Measurements from ENCODE around the gene TMEM140.

The TMEM140 gene

DNA sequence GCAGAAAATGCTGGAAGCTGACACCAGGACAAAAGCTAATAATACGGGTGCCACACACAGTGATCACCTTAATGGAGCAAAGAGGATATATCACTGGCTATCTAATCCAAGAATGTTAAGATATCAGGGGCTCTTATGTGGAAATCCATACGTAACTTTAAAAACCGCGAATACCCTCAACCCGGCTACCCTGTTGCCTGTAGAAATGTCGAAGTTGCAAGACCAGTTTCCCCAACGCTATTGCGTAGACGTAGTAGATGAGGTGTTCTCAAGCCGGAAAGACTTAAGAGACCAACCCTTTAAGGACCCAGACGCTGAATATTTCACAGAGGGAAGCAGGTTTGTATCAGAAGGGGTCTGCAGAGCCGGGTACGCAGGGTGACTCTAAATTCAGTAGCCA, 30.5 kb downstream of the TMEM140 start:
- no peak overlapping the region for H3K4me3 Mint-ChIP-seq
- H3K27ac Mint-ChIP-seq = no peak overlapping the region
- peaks cover 12% of the 10 kb centered on the region for H3K9me3 Mint-ChIP-seq
- no peaks in the 10 kb centered on the region for H3K27me3 Mint-ChIP-seq
- H3K4me1 Mint-ChIP-seq = peaks cover 1% of the 10 kb centered on the region
- peaks cover 80% of the 10 kb centered on the region for H3K36me3 Mint-ChIP-seq
- no peak for ATAC-seq

DNA sequence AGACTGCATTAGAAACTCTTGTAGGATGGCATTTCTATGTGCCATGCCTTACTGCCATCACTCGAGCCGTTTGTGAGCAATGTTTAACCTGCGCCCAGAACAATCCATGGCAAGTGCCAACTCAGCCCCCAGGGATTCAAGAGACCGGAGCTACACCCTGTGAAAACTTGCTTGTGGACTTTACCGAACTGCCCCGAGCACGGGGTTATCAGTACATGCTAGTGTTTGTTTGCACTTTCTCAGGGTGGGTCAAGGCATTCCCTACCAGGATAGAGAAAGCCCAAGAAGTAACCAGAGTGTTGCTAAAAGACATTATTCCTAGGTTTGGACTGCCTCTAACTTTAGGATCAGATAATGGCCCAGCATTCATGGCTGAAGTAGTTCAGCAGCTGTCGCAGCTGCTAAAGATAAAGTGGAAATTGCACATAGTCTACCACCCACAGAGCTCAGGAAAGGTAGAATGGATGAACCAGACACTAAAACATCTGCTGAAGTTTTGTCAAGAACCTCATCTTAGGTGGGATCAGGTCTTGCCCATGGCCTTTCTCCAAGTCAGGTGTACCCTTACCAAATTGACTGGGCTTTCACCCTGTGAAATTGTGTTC, 31.6 kb downstream of the TMEM140 start:
- peaks cover 85% of the 10 kb centered on the region for H3K36me3 Mint-ChIP-seq
- no peak for ATAC-seq
- peaks cover 6% of the 10 kb centered on the region for H3K4me1 Mint-ChIP-seq
- peaks cover 18% of the 10 kb centered on the region for H3K9me3 Mint-ChIP-seq
- no peak overlapping the region for H3K4me3 Mint-ChIP-seq
- no peak overlapping the region for H3K27ac Mint-ChIP-seq
- H3K27me3 Mint-ChIP-seq = no peaks in the 10 kb centered on the region

DNA sequence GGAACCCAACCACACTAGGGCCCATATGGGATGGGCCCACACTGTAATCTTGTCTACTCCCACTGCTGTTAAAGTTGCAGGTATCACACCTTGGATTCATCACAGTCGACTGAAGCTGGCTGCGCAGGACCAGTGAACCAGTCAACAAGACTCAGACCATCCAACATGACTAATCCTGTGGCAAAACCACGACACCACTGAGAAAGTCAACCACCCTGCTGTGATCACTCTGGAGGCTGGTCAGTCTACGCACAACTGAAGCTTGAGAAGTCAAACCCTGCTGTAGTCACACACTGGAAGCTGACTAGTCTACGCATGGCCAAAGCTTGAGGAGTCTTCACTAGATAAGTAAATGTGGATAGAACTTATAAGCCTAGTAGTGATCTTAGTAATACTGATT, 32.2 kb downstream of the TMEM140 start:
- ATAC-seq = peak; percentile 74
- peaks cover 18% of the 10 kb centered on the region for H3K9me3 Mint-ChIP-seq
- H3K27me3 Mint-ChIP-seq = no peaks in the 10 kb centered on the region
- H3K4me1 Mint-ChIP-seq = peaks cover 7% of the 10 kb centered on the region
- H3K27ac Mint-ChIP-seq = no peak overlapping the region
- no peak overlapping the region for H3K4me3 Mint-ChIP-seq
- H3K36me3 Mint-ChIP-seq = peaks cover 86% of the 10 kb centered on the region

DNA sequence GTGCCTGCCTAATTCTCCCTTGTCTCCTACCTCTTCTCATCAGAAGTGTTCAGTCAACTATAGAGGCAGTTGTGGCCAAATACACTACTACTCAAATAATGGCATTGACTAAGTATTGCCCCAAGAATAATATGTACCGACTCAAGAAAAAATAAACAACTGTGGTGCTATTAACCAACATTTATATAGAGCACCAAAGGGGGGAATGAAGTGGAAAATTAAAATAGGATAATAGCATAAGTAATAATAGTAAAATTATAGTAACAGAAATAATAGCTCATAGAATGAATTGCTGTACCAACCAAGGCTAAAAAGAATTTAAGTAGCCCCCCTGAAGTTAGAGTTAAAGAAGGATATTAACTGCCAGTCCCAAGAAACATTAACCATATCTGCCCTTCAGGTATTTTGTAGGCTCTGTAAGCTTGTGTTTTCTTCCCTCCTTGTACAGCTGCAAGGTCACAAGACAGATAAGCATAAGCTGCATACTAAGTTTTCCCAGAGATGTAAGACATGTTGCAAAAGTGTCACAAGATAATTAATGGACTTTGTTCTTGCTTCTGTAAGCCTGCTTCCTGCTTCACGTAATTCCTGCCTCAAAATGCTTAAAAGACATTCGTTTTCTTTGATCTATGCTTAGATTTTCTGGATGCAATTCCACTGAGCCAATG, 33.5 kb downstream of the TMEM140 start:
- Mint-ChIP-seq H3K36me3 (peaks cover 89% of the 10 kb centered on the region), H3K9me3 (peaks cover 18% of the 10 kb centered on the region), H3K27ac (no peak overlapping the region), H3K4me3 (no peak overlapping the region), H3K4me1 (peaks cover 19% of the 10 kb centered on the region), H3K27me3 (no peaks in the 10 kb centered on the region)
- no peak for ATAC-seq

DNA sequence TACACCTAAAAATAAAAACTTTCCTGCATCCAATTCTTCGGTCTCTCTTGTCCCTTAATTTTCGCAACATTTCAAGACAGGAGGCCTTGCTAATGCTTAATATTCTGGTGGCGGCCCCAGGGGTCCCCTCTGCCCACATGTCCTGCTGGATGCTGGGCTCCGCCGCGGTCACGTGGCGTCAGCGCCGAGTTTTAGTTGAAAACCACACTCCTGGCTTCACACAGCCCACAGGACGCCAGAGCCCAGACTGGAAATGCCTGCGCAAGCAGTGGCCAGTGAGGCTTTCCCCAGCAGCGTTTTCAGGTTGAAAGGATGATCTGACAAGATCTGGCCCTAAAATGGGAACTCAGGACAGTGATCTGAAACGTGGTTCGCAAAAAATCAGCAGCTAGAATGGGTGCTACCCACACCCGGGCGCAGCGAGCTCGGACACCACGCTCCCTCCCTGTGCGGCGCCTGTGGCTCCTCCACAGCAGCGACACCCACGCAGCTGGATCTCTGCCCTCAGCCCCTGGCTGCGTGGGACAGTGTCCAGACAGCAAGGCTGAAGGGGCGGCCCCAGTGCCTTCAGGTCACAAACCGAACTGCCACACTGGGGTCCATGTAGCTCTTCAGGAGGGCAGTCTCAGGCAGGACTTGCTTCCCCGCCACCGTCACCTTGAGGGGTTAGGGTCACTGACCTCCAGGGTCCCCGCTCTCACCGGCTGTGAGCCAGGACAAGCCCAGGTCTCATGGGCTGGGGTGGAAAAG, 34.2 kb downstream of the TMEM140 start:
- Mint-ChIP-seq H3K27me3 (no peaks in the 10 kb centered on the region), H3K4me3 (no peak overlapping the region), H3K4me1 (peaks cover 26% of the 10 kb centered on the region), H3K27ac (no peak overlapping the region), H3K36me3 (peaks cover 89% of the 10 kb centered on the region), H3K9me3 (peaks cover 18% of the 10 kb centered on the region)
- ATAC-seq = no peak

DNA sequence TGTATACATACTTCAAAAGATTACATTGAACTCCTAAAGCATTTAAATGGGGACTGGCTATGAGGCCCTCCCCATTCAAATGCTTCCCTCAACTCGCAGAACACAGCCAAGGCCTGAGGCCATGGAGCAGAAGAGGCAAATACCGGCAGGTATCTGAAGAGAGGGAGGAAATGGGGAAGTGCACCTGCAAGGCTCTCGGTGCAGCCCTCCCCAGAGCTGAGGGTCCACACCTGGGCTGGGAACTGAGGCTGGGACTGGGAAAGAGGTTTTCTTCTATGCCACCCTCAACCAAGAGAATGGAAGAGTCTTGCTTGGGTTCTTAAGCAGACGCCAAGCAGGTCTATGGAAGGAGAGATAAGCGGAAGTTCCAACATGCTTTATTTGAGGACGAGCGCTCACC, 35.6 kb downstream of the TMEM140 start:
- peak overlapping the region; percentile 19 for H3K27ac Mint-ChIP-seq
- H3K4me1 Mint-ChIP-seq = peaks cover 38% of the 10 kb centered on the region
- H3K27me3 Mint-ChIP-seq = no peaks in the 10 kb centered on the region
- H3K9me3 Mint-ChIP-seq = peaks cover 18% of the 10 kb centered on the region
- ATAC-seq = no peak
- H3K36me3 Mint-ChIP-seq = peaks cover 97% of the 10 kb centered on the region
- no peak overlapping the region for H3K4me3 Mint-ChIP-seq

DNA sequence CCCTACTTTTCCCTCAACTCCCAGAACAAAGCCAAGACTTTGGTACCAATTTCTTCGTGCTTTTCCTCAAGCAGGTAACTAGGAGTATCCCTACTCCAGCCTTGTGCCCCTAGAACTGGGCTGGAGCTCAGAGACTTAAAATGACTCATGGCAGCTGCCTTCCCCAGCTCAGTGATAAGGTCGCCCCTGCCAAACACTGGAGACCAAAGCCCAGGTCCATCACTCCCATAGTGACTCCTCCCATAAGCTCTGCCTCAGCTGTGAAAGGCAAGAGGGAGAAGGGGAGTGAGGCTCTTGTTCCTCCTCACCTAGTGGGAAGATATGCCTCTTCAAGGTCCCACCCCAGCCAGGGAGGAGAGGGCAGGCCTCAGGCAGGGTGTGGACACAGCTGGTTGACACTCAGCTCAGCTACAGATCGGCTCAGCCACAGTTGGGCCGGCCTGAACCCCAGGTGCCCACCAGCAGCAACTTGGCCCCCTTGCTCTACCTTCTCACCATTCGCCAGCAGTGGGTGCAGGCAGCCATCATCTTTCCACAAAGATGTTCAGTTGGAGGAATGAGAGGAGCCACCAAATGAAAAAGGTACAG, 36.5 kb downstream of the TMEM140 start:
- H3K36me3 Mint-ChIP-seq = peaks cover 97% of the 10 kb centered on the region
- H3K9me3 Mint-ChIP-seq = peaks cover 14% of the 10 kb centered on the region
- ATAC-seq = no peak

DNA sequence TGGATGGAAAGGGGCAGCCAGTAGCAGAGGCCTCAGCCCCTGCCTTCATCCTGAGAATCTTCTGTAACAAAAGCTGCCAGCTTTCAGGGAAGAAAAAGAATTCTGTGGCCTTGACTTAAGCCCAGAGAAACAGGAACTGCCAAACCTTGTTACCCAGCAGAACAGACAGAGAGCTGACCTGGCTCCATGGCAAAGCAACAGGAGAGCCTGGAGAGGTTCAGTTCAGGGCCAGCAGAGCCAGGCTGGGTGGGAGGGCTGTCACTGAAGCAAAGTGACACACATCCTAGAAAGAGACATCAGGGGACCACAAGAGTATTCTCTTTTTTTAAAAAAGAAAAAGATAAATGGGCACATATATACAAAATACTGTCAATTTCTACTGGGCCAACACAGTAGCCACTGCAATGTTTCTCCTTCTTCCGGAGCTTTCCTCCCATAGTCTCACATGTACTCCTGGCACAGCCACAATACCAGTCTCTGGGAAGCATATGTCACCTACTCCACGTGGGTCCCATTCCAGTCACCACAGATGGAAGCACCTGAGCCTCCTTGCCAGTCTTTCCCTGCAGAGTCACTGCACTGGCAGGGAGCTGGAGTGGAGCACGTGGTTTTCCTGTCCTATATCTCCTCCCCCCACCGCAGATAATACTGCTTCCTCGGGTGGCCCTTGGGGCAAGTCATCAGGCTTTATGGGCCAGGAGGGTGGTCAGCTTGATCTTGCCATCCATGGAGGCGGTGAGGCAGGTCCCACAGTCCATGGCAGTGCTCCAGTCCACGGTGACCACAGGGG, 37.8 kb downstream of the TMEM140 start:
- Mint-ChIP-seq H3K4me1 (peaks cover 60% of the 10 kb centered on the region), H3K36me3 (peaks cover 97% of the 10 kb centered on the region), H3K4me3 (no peak overlapping the region), H3K9me3 (peaks cover 14% of the 10 kb centered on the region), H3K27ac (peak overlapping the region; percentile 95), H3K27me3 (no peaks in the 10 kb centered on the region)
- ATAC-seq = no peak

More for the DNA sequence above, 36.5 kb downstream of the TMEM140 start:
- Mint-ChIP-seq H3K4me1 (peaks cover 47% of the 10 kb centered on the region), H3K4me3 (no peak overlapping the region), H3K27me3 (no peaks in the 10 kb centered on the region), H3K27ac (no peak overlapping the region)

DNA sequence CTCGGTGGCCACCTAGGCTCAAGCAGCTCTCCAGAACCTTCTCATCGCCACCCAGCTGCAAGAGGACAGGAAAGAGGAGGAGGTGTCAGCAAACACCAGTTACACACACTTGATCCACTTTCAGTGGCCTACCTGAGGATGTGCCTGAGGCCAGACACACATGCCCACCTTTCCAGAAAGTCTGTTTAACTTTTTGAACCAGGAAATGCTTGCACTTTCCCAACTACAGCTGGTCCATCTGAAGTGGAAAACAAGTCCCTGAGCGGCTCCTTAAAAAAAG, 38.3 kb downstream of the TMEM140 start:
- Mint-ChIP-seq H3K9me3 (peaks cover 14% of the 10 kb centered on the region), H3K27me3 (no peaks in the 10 kb centered on the region), H3K4me1 (peaks cover 66% of the 10 kb centered on the region), H3K27ac (peak overlapping the region; percentile 95), H3K4me3 (peak overlapping the region; percentile 79), H3K36me3 (peaks cover 97% of the 10 kb centered on the region)
- ATAC-seq = no peak

DNA sequence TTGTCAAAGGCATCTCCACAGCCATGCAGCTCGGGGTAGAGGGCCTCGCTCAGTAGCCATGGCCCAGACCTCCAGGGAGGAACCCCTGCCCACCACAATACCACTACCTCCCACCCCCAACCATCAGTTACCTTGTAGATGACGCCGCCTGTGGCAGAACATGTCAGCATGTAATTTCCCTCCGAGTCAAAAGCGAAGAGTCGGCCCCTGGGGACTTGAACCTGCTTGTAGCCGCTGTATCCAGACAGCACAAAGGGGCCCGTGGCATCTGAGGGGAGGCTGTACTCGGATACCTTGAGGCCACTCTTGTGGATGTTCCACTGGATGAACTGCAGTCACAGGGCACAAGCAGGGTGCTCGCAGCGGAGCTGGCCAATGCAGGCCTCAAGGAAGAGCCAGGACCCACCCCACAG, 39.0 kb downstream of the TMEM140 start:
- peak overlapping the region; percentile 79 for H3K4me3 Mint-ChIP-seq
- H3K4me1 Mint-ChIP-seq = peaks cover 66% of the 10 kb centered on the region
- peaks cover 10% of the 10 kb centered on the region for H3K9me3 Mint-ChIP-seq
- peaks cover 97% of the 10 kb centered on the region for H3K36me3 Mint-ChIP-seq
- ATAC-seq = peak; percentile 90
- no peaks in the 10 kb centered on the region for H3K27me3 Mint-ChIP-seq
- H3K27ac Mint-ChIP-seq = peak overlapping the region; percentile 95

DNA sequence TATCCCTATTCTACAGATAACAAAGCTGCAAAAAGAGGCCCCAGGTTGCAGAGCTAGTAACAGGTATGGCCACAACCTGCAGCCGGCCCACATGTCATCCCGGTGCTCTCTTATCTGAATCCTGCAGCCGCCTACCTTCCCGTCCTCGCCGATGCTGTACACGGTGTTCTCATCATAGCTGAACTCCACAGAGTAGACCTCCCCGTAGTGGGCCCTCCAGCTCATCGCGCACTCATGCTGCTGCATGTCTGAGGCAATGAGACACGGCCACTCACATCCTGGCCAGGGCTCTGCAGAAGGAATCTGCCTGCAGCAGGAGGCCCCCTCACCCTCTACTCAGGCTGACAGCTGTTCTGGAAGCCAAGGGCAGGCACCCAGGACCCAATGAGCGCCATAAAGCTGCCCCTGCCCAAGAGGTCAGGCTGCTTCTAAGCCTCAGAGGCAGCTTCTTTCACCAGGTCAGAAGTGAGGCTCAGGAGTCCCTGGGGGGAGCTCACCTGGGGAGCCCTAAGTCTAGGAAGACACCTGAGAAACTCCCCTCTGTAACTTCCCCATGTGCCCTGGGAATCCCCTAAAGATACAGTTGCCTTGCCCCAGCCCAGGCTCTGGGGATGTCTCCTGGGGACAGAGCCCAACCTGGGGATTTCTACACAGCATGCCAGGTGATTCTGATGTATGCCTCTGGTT, 40.6 kb downstream of the TMEM140 start:
- peaks cover 72% of the 10 kb centered on the region for H3K4me1 Mint-ChIP-seq
- peak; percentile 77 for ATAC-seq
- H3K27me3 Mint-ChIP-seq = no peaks in the 10 kb centered on the region
- H3K9me3 Mint-ChIP-seq = peaks cover 4% of the 10 kb centered on the region
- peak overlapping the region; percentile 95 for H3K27ac Mint-ChIP-seq
- peaks cover 97% of the 10 kb centered on the region for H3K36me3 Mint-ChIP-seq
- peak overlapping the region; percentile 79 for H3K4me3 Mint-ChIP-seq

DNA sequence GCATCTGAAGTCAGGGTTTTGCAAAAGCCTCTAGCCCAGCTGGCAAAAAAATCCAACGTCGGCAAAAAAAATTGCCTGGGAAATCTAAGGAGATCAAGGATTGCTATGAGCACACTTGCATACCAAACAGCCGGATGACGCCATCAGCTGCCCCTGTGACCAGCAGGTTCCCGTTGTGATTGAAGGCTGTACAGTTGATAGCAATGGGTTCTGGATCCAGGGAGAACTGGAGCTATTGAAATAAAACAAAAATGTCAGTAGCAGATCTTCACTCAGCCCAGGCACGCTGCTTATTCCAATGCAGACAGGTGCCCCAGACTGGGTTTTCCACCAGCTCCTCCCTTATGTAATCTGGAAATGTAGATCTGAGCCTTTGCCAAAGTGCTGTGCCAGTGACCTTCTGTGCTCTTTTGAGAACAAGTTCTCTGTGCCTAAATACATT, 41.4 kb downstream of the TMEM140 start:
- peaks cover 76% of the 10 kb centered on the region for H3K4me1 Mint-ChIP-seq
- no peak for ATAC-seq
- H3K9me3 Mint-ChIP-seq = no peaks in the 10 kb centered on the region
- peak overlapping the region; percentile 95 for H3K27ac Mint-ChIP-seq
- H3K4me3 Mint-ChIP-seq = no peak overlapping the region
- no peaks in the 10 kb centered on the region for H3K27me3 Mint-ChIP-seq
- peaks cover 97% of the 10 kb centered on the region for H3K36me3 Mint-ChIP-seq

DNA sequence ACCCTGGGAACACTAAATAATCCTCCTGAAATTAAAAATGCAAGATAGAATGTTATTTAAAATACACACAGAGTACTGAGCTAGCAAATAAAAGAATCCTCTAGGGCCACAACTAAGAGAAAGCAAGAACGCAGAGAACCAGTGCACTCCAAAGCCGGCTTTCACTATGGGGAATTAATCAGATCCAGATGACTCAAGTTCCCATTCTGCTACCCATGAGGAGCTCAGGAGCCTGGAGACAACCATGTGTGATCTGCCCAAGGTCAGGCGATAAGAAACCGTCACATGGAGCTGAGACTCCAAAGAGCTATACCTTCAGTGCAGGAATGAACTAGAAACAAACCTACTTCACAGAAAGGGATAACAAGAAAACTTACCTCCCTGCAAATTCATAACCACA, 42.1 kb downstream of the TMEM140 start:
- H3K9me3 Mint-ChIP-seq = no peaks in the 10 kb centered on the region
- H3K27me3 Mint-ChIP-seq = no peaks in the 10 kb centered on the region
- H3K4me3 Mint-ChIP-seq = no peak overlapping the region
- H3K4me1 Mint-ChIP-seq = peaks cover 80% of the 10 kb centered on the region
- H3K27ac Mint-ChIP-seq = peak overlapping the region; percentile 95
- H3K36me3 Mint-ChIP-seq = peaks cover 97% of the 10 kb centered on the region
- no peak for ATAC-seq

DNA sequence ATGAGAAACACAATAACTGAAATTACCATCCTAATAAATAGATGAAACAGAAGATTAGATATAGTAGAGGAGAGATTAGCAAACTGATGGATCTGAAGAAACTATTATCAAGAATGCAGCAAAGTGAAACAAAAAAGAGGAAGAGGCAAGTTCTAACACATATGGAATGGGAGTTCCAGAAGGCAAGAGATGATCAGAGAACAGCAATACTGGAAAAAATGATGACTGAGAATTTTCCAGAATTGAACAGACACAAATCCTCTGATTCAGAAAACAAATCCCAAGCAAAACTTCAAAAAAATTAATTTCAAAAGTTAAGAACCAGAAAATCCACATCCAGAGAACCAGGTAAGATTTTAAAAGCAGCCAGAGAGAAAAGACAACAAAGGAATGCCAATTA, 42.8 kb downstream of the TMEM140 start:
- H3K27ac Mint-ChIP-seq = peak overlapping the region; percentile 95
- H3K9me3 Mint-ChIP-seq = no peaks in the 10 kb centered on the region
- peaks cover 74% of the 10 kb centered on the region for H3K4me1 Mint-ChIP-seq
- H3K4me3 Mint-ChIP-seq = no peak overlapping the region
- H3K36me3 Mint-ChIP-seq = peaks cover 97% of the 10 kb centered on the region
- H3K27me3 Mint-ChIP-seq = no peaks in the 10 kb centered on the region
- no peak for ATAC-seq
